DMS 273 (cell line): ENCODE data around the gene MYLK.

Experiments
- DNase-seq: peaks from one replicate; lab custom pipeline; 2025; ENCODE audit not compliant: unreplicated experiment; lab: John Stamatoyannopoulos, UW

Gene MYLK

GRCh38 chr3:123878807-123879206 is 5.3 kb downstream of the MYLK start:
- no peak for DNase-seq

GRCh38 chr3:123877965-123878364 is 6.2 kb downstream of the MYLK start:
- DNase-seq = no peak

- DNase-seq = no peak
These were observed 6.7 kb downstream of the MYLK start for GRCh38 chr3:123877466-123877865.

GRCh38 chr3:123876858-123877257 is 7.3 kb downstream of the MYLK start:
- peak; percentile 43 for DNase-seq

- DNase-seq = no peak
These were observed 11.5 kb downstream of the MYLK start for GRCh38 chr3:123872621-123873020.

GRCh38 chr3:123871946-123872345 is 12.2 kb downstream of the MYLK start:
- no peak for DNase-seq

- DNase-seq = no peak
These were observed 14.1 kb downstream of the MYLK start for GRCh38 chr3:123870033-123870432.

- no peak for DNase-seq
These were observed 15.0 kb downstream of the MYLK start for GRCh38 chr3:123869165-123869564.

- DNase-seq = no peak
These were observed 19.4 kb downstream of the MYLK start for GRCh38 chr3:123864706-123865105.

- DNase-seq = no peak
These were observed 22.0 kb downstream of the MYLK start for GRCh38 chr3:123862152-123862551.

GRCh38 chr3:123861081-123861836 is 22.9 kb downstream of the MYLK start:
- no peak for DNase-seq

GRCh38 chr3:123859177-123859576 is 25.0 kb downstream of the MYLK start:
- DNase-seq = no peak

- DNase-seq = no peak
These were observed 29.2 kb downstream of the MYLK start for GRCh38 chr3:123854905-123855304.

GRCh38 chr3:123853686-123854372 is 30.3 kb downstream of the MYLK start:
- no peak for DNase-seq

GRCh38 chr3:123847209-123847608 is 36.9 kb downstream of the MYLK start:
- no peak for DNase-seq

- no peak for DNase-seq
These were observed 40.5 kb downstream of the MYLK start for GRCh38 chr3:123843668-123844067.

- no peak for DNase-seq
These were observed 41.4 kb downstream of the MYLK start for GRCh38 chr3:123842711-123843110.

- no peak for DNase-seq
These were observed 42.5 kb downstream of the MYLK start for GRCh38 chr3:123841476-123842238.

- DNase-seq = no peak
These were observed 43.2 kb downstream of the MYLK start for GRCh38 chr3:123840961-123841360.

- DNase-seq = no peak
These were observed 46.3 kb downstream of the MYLK start for GRCh38 chr3:123837858-123838257.

GRCh38 chr3:123834631-123835030 is 49.5 kb downstream of the MYLK start:
- DNase-seq = no peak

GRCh38 chr3:123833398-123833785 is 50.7 kb downstream of the MYLK start:
- DNase-seq = no peak
